CD4-positive, CD25-positive, alpha-beta regulatory T cell (primary cell): ENCODE data around the gene RNF43. TPM values are rescaled to one million over a fixed set of nuclear protein-coding genes. Genes with fewer than 3 reads are reported as not detected.
"Not testable (repeated sequence)": the region's sequence is repeated elsewhere in the genome, so short reads cannot be mapped to it uniquely, and the experiment has no call there.

Experiments
- ATAC-seq, 2 donors: fragments of 150-1000 bp; cut with Tn5 transposase; one replicate each; pipeline ENCODE4 v1.10.0; 2021; ENCODE audit warnings: low read depth in 2 of 2, moderate number of reproducible peaks in 2 of 2, moderate library complexity in 1 of 2
- DNase-seq, 3 donors: peaks; one replicate each; pipeline versions ENCODE4 v3.0.0 to v3.0.0-alpha.2; 2012 to 2022; ENCODE audit warnings: mixed read lengths in 1 of 3
- H3K27ac ChIP-seq: one replicate; pipeline ENCODE4 v1.7.0; 2013; ENCODE audit warnings: mild to moderate bottlenecking, low read length; ENCODE audit not compliant: insufficient read depth, poor library complexity, severe bottlenecking
- H3K27me3 ChIP-seq: one replicate; pipeline ENCODE4 v1.7.0; 2013; ENCODE audit warnings: low read length; ENCODE audit not compliant: control insufficient read depth, insufficient read depth
- H3K36me3 ChIP-seq: one replicate; pipeline ENCODE4 v1.7.0; 2013; ENCODE audit warnings: mild to moderate bottlenecking, low read length, moderate library complexity; ENCODE audit not compliant: control insufficient read depth, insufficient read depth
- H3K4me1 ChIP-seq: 2 replicates; pipeline ENCODE4 v1.7.0; 2013; ENCODE audit warnings: mild to moderate bottlenecking, low read length; ENCODE audit not compliant: insufficient read depth, control insufficient read depth, poor library complexity, severe bottlenecking
- H3K4me3 ChIP-seq: one replicate; pipeline ENCODE4 v1.7.0; 2013; ENCODE audit warnings: low read depth, mild to moderate bottlenecking, low read length, moderate library complexity
- H3K9me3 ChIP-seq, 2 experiments: 1 replicate in 1 of 2; 2 replicates in 1 of 2; pipeline ENCODE4 v1.7.0; 2013; ENCODE audit warnings: low read length in 2 of 2, mild to moderate bottlenecking in 1 of 2, moderate library complexity in 1 of 2; ENCODE audit not compliant: control insufficient read depth in 2 of 2
- H3K27ac Mint-ChIP-seq, 3 donors: one replicate each; pipeline ENCODE4 v1.8.0; 2020 to 2022; ENCODE audit warnings: mild to moderate bottlenecking in 3 of 3, mixed read lengths in 3 of 3, moderate library complexity in 2 of 3
- H3K27me3 Mint-ChIP-seq: one replicate; pipeline ENCODE4 v1.8.0; 2022; ENCODE audit warnings: mild to moderate bottlenecking, mixed read lengths
- H3K36me3 Mint-ChIP-seq: one replicate; pipeline ENCODE4 v1.8.0; 2020; ENCODE audit warnings: mixed read lengths
- H3K4me1 Mint-ChIP-seq, 4 donors: one replicate each; pipeline ENCODE4 v1.8.0; 2020 to 2022; ENCODE audit warnings: mixed read lengths in 4 of 4, mild to moderate bottlenecking in 1 of 4
- H3K4me3 Mint-ChIP-seq, 4 donors: one replicate each; pipeline ENCODE4 v1.8.0; 2020 to 2022; ENCODE audit warnings: mild to moderate bottlenecking in 4 of 4, mixed read lengths in 4 of 4, moderate library complexity in 3 of 4
- H3K9me3 Mint-ChIP-seq, 7 donors: one replicate each; pipeline ENCODE4 v1.8.0; 2020 to 2022; ENCODE audit warnings: mixed read lengths in 7 of 7, mild to moderate bottlenecking in 3 of 7, moderate library complexity in 2 of 7
- polyA plus RNA-seq, 4 donors: library from polyadenylated mRNA; unstranded; fragments of 300-500 nt; fragmentation: Illumina TruSeq; gene quantifications; one replicate each; pipeline ENCODE4 v1.2.3, GENCODE V29; 2021
- total RNA-seq: library from RNA; stranded (reverse); gene quantifications from one replicate; pipeline ENCODE4 v1.2.3, GENCODE V29; 2022

RNF43 gene
- total and polyA plus RNA-seq, 5 donors from 2014 or later: 0.23 to 3.3 (median 0.78) TPM; not detected in 1

DNA sequence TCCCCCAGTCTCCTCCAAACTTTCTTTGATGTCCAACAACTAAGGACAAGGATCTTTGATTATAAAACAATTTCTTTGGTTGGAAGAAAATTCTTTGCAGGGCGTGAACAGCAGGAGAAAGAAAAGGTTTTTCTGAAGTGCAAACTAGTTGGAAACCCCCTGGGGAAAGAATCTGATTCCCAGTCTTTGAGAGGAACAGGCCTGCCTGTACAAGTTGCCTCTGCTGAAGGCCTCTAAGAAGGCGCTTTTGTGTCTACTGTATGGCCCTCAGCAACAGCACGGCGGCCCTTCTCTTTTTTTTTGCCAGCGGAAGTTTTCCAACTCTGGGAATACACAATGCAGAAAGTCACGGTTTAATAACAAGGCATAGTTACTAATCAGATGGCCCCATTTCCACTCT lies 14.0 kb downstream of the RNF43 start:
- Mint-ChIP-seq H3K9me3 (no peaks in the 10 kb centered on the region), H3K36me3 (peaks cover 4% of the 10 kb centered on the region), H3K27ac (no peak overlapping the region), H3K27me3 (peaks cover 5% of the 10 kb centered on the region), H3K4me3 (no peak overlapping the region), H3K4me1 (peaks cover 0 to 2% (median 0%) of the 10 kb centered on the region in 4 donors)
- Histone ChIP-seq H3K27me3 (no peaks in the 10 kb centered on the region), H3K4me1 (no peaks in the 10 kb centered on the region), H3K36me3 (no peaks in the 10 kb centered on the region), H3K4me3 (no peak overlapping the region), H3K9me3 (no peaks in the 10 kb centered on the region), H3K27ac (no peak overlapping the region)
- no peak for ATAC-seq
- DNase-seq: no peak

DNA sequence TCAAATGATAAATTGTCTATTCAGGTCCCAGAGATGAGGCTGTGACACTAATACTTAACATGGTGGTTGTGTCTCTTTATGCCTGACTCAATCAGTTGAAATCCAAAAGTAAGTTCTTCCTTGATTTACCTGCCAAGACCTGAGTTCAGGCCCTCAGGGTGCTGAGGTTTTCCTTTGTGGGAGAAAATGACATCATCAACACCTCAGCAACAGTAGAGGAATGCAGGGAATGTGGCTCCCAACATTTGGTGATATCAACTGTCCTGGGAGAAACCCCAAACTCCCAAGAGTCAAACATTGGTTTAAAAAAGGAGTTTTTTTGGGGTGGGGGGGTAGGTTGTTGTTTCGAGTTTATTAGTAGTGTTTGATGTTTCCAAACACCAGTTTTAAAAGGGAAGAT lies 14.7 kb downstream of the RNF43 start:
- Histone ChIP-seq H3K36me3 (no peaks in the 10 kb centered on the region), H3K4me3 (no peak overlapping the region), H3K9me3 (no peaks in the 10 kb centered on the region), H3K27ac (no peak overlapping the region), H3K27me3 (no peaks in the 10 kb centered on the region), H3K4me1 (no peaks in the 10 kb centered on the region)
- Mint-ChIP-seq H3K4me1 (peaks cover 0 to 4% (median 0%) of the 10 kb centered on the region in 4 donors), H3K27ac (no peak overlapping the region), H3K9me3 (no peaks in the 10 kb centered on the region), H3K27me3 (peaks cover 5% of the 10 kb centered on the region), H3K36me3 (peaks cover 4% of the 10 kb centered on the region), H3K4me3 (no peak overlapping the region)
- no peak for DNase-seq
- ATAC-seq: no peak

DNA sequence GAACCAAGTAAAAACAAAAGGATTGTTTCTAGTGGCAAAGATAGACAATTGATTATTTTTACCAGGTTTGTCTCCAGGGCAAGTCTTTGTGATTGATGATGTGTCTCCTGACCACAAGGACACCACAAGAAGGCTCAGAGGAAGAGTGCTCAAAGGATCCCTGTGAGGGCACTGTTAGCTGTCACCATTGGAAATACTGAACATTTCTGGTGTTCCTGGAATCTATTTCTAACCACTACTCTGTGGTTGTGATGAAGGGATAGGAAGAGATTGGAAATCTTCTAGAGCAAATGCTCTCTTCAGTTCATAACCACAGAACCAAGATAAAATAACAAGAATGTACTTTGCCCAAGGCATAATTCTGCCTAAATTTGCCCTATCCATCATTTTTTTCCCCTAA lies 15.3 kb downstream of the RNF43 start:
- H3K4me3 ChIP-seq: no peak overlapping the region
- no peaks in the 10 kb centered on the region for H3K27me3 ChIP-seq
- H3K27ac Mint-ChIP-seq: no peak overlapping the region
- no peak overlapping the region for H3K4me3 Mint-ChIP-seq
- H3K4me1 Mint-ChIP-seq: peaks cover 0 to 4% (median 0%) of the 10 kb centered on the region in 4 donors
- ATAC-seq (no peak), DNase-seq (no peak)
- no peaks in the 10 kb centered on the region for H3K9me3 Mint-ChIP-seq
- peaks cover 5% of the 10 kb centered on the region for H3K27me3 Mint-ChIP-seq
- peaks cover 4% of the 10 kb centered on the region for H3K36me3 Mint-ChIP-seq
- no peaks in the 10 kb centered on the region for H3K9me3 ChIP-seq
- H3K4me1 ChIP-seq: no peaks in the 10 kb centered on the region
- no peak overlapping the region for H3K27ac ChIP-seq
- no peaks in the 10 kb centered on the region for H3K36me3 ChIP-seq

DNA sequence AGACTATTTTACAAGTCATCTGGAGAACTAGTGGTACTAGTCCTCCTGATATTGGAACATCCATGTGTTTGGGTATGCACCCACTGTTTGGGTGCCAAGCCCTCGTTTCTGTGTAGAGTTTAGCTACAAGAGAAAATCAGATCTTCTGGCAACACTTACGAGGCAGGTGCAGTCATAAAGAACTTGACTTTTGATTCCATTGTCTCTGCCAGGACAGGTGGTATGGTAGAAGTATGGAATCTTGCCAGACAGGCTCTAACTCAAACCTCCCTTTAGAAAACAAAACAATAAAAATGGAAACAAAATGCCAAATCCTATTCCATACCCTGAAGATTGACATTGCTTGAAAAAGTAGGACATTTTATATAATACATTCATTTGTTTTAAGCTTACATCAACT lies 16.0 kb downstream of the RNF43 start:
- Histone ChIP-seq H3K4me3 (no peak overlapping the region), H3K9me3 (no peaks in the 10 kb centered on the region), H3K4me1 (no peaks in the 10 kb centered on the region), H3K27ac (no peak overlapping the region), H3K27me3 (no peaks in the 10 kb centered on the region), H3K36me3 (no peaks in the 10 kb centered on the region)
- no peak overlapping the region for H3K27ac Mint-ChIP-seq
- peaks cover 5% of the 10 kb centered on the region for H3K27me3 Mint-ChIP-seq
- ATAC-seq (no peak), DNase-seq (no peak)
- no peak overlapping the region for H3K4me3 Mint-ChIP-seq
- H3K36me3 Mint-ChIP-seq: peaks cover 4% of the 10 kb centered on the region
- H3K4me1 Mint-ChIP-seq: peaks cover 0 to 4% (median 0%) of the 10 kb centered on the region in 4 donors
- no peaks in the 10 kb centered on the region for H3K9me3 Mint-ChIP-seq

DNA sequence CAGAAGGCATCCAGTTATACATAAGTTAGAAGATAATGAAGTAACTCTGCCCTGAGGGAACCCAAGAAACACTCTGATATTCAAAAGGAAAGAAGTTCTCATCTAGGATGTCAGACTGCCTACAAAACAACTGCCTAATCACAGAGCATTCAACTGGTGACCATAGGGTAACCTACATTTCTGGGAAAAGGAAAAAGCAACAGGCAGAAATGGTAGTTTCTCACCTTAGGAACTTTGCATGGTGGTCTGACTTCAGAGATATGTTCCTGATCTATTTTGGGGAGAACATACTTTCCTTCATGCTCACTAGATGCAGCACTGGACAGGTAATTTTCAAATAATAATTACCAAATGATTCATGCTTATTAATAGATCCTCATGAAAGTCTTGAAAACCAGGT lies 16.5 kb downstream of the RNF43 start:
- no peak overlapping the region for H3K4me3 ChIP-seq
- H3K27ac ChIP-seq: no peak overlapping the region
- no peak for ATAC-seq
- Mint-ChIP-seq H3K9me3 (no peaks in the 10 kb centered on the region), H3K27ac (no peak overlapping the region), H3K36me3 (peaks cover 4% of the 10 kb centered on the region), H3K4me1 (peaks cover 0 to 4% (median 0%) of the 10 kb centered on the region in 4 donors), H3K4me3 (no peak overlapping the region), H3K27me3 (peaks cover 5% of the 10 kb centered on the region)
- H3K4me1 ChIP-seq: no peaks in the 10 kb centered on the region
- no peaks in the 10 kb centered on the region for H3K36me3 ChIP-seq
- no peaks in the 10 kb centered on the region for H3K9me3 ChIP-seq
- no peak for DNase-seq
- no peaks in the 10 kb centered on the region for H3K27me3 ChIP-seq

DNA sequence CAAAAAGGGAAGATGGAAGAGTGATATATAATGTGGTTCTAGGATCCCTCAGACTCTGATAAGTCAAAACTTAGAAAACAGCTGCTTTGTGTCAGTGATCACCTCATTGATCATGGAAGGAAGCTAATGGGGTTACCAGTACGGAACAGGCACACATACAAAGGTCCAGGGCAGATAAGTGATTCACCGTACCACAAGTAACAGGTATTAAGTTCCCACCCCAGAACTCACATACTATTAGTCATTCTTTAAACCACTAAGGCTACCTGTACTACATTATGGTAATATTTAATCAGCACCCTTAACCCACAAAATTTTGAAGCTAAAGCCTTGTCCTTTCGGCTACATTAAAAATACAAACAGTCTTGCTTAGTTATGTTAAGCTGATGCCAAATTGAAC lies 17.4 kb downstream of the RNF43 start:
- Histone ChIP-seq H3K4me3 (no peak overlapping the region), H3K27ac (no peak overlapping the region), H3K27me3 (no peaks in the 10 kb centered on the region), H3K36me3 (no peaks in the 10 kb centered on the region), H3K9me3 (no peaks in the 10 kb centered on the region), H3K4me1 (no peaks in the 10 kb centered on the region)
- H3K36me3 Mint-ChIP-seq: peaks cover 4% of the 10 kb centered on the region
- H3K4me3 Mint-ChIP-seq: no peak overlapping the region
- no peaks in the 10 kb centered on the region for H3K9me3 Mint-ChIP-seq
- ATAC-seq (no peak), DNase-seq (no peak)
- peaks cover 5% of the 10 kb centered on the region for H3K27me3 Mint-ChIP-seq
- no peak overlapping the region for H3K27ac Mint-ChIP-seq
- peaks cover 0 to 4% (median 0%) of the 10 kb centered on the region in 4 donors for H3K4me1 Mint-ChIP-seq

DNA sequence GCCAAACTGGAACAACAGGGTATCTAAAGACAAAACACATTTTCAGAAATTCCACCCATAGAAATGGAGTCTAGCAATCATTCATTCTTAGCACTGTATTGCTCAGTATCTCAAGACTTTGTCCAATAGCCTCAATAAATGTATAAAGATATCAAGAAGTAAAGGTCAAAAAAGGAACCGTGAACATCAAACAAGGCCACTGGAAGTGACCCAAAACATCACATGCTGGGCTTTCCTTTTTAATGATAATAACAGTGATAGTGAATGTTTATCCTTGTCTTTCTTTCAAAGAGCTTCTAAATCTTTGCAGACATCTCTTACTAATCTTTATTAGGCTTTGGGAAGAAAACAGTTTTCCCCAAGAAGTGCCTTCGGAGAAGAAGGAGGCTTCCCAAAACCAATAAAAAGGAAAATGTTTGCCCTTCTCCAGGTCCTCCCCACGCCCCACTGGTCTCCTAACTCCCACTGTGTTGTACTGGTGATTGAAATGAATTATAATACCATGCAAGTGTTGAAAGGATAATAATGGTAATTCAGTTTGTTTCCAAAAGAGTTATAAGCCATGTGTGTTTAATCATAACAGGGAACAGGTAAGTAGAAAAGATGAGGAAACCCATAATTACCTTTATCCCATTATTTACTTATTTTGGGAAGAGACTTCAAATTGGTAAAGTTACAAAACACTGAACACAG lies 18.6 kb downstream of the RNF43 start:
- Histone ChIP-seq H3K36me3 (no peaks in the 10 kb centered on the region), H3K4me1 (no peaks in the 10 kb centered on the region), H3K27ac (no peak overlapping the region), H3K27me3 (no peaks in the 10 kb centered on the region), H3K9me3 (no peaks in the 10 kb centered on the region), H3K4me3 (no peak overlapping the region)
- peaks cover 2% of the 10 kb centered on the region for H3K36me3 Mint-ChIP-seq
- no peak for DNase-seq
- peaks cover 0 to 4% (median 0%) of the 10 kb centered on the region in 4 donors for H3K4me1 Mint-ChIP-seq
- no peak overlapping the region for H3K4me3 Mint-ChIP-seq
- no peak overlapping the region for H3K27ac Mint-ChIP-seq
- H3K27me3 Mint-ChIP-seq: peaks cover 2% of the 10 kb centered on the region
- no peak for ATAC-seq
- H3K9me3 Mint-ChIP-seq: no peaks in the 10 kb centered on the region

DNA sequence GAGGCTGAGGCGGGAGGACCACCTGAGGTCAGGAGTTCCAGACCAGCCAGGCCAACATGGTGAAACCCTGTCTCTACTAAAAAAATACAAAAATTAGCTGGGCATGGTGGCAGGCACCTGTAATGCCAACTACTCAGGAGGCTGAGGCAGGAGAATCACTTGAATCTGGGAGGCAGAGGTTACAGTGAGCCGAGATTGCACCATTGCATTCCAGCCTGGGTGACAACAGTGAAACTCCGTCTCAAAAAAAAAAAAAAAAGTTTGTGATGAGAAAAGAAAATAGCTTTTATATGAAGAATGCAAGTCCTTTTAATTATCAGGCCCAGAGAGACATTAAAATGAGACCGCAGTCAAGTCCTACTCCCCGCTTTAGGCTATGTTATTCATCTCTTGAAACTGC lies 19.9 kb downstream of the RNF43 start:
- H3K4me1 Mint-ChIP-seq, H3K4me1 ChIP-seq, H3K27me3 Mint-ChIP-seq, H3K4me3 Mint-ChIP-seq, H3K9me3 ChIP-seq, H3K27ac ChIP-seq, H3K27me3 ChIP-seq, H3K36me3 Mint-ChIP-seq, H3K27ac Mint-ChIP-seq, H3K36me3 ChIP-seq, H3K4me3 ChIP-seq, DNase-seq, ATAC-seq, H3K9me3 Mint-ChIP-seq: not testable (repeated sequence)
